Right lobe of liver (tissue), 4 donors: ENCODE results near the gene AMBRA1.

Source experiments
- CTCF ChIP-seq, 4 donors: fragments of 200-600 bp in 3 of 4; fragments of 450-650 bp in 1 of 4; IDR thresholded peaks; one replicate each; pipeline versions ENCODE4 v1.5.1 to v1.8.0; 2016 to 2022; ENCODE audit warnings: antibody characterized with exemption in 4 of 4, mild to moderate bottlenecking in 2 of 4
- POLR2A ChIP-seq: fragments of 450-650 bp; IDR thresholded peaks from one replicate; pipeline ENCODE4 v1.6.1; 2017; ENCODE audit warnings: antibody characterized with exemption, mild to moderate bottlenecking
- donor health status: DM: no; HTN: no; CAD: no.
- donor health status: DM: no; HTN: no; CAD: no.
- donor health status: DM: no; HTN: yes; CAD: no.

GRCh38 chr11:46484101-46484500 is 109.7 kb downstream of the AMBRA1 start:
- TF ChIP-seq POLR2A (no peak), CTCF (IDR thresholded peaks at IDR 0.05) (no peak)
